ENCODE results near the gene PRPF19.

PRPF19 gene

DNA sequence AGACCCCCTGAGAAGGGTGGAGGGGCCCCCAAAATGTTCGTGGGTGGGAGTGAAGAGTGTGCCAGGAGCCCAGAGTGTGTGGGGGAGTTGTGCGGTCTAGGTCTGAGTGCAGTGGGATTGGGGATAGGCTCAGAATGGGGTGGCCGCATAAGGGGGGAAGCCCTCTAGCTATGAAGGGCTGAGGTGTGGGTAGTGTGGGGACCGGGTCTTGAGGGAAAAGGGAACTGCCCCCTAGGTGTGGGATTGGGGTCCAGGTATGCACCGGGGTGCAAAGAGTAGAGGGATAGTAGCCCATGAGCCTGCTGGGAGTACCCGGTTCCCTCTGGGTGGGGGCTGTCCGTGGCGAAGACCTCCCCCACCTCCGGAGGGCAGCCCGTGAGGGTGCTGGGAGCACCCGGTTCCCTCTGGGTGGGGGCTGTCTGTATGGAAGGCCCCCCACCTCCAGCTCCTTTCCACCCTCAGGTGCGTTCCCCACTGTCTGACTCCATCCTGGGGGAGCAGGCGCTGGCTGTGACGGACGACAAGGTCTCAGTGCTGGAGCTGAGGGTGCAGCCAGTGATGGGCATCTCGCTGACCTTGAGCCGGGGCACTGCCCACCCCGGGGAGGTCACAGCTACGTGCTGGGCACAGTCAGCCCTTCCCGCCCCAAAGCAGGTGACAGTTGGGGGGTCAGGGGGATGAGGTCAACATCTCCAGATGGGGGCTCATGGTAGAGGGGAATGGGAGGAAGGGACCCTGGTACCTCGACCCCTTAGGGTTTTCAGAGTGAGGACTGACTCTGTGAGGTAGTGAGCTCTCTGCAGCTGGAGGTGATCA lies 28.6 kb upstream of the PRPF19 start:
- Histone ChIP-seq H3K4me1 (ENCODE audit: control insufficient read depth, insufficient read depth, low read length) (no peaks in the 10 kb centered on the region), H3K27ac (ENCODE audit: low read depth, low read length) (no peak overlapping the region), H3K4me3 (ENCODE audit: low read length) (no peak overlapping the region), H3K36me3 (ENCODE audit: control insufficient read depth, insufficient read depth, low read length) (peaks cover 7% of the 10 kb centered on the region), H3K27me3 (ENCODE audit: control insufficient read depth, insufficient read depth, low read length) (no peaks in the 10 kb centered on the region), H3K9ac (ENCODE audit: low read length) (no peak overlapping the region)

DNA sequence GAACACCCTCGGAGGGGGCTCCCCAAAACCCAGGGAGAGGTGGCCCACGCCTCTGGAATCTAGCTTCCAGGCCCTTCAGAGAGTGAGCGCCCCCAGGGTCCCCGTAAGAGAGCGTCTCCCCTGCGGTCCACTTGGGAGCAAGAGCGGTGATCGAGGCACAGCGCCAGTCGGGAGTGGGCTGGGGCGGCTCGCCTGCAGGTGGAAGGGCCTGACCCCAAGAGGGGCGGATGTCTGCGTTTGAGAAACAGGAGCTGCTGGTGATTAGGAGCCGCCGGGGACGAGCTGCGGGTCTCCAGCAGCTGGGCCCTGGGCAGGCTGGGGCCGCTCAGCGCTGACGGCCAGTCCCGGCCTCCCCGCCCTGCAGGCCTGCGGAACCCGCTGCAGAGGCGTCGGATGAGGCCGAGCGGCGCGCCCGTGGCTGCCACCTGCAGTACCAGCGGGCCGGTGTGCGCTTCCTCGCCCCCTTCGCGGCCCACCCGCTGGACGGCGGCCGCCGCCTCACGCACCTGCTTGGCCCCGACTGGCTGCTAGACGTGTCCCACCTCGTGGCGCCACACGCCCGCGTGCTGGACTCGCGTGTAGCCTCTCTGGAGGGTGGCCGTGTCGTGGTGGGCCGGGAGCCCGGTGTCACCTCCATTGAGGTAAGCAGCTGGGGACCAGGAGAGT lies 27.9 kb upstream of the PRPF19 start:
- Histone ChIP-seq H3K27me3 (ENCODE audit: control insufficient read depth, insufficient read depth, low read length) (no peaks in the 10 kb centered on the region), H3K4me1 (ENCODE audit: control insufficient read depth, insufficient read depth, low read length) (no peaks in the 10 kb centered on the region), H3K27ac (ENCODE audit: low read depth, low read length) (no peak overlapping the region), H3K36me3 (ENCODE audit: control insufficient read depth, insufficient read depth, low read length) (peaks cover under 1% of the 10 kb centered on the region), H3K9ac (ENCODE audit: low read length) (no peak overlapping the region), H3K4me3 (ENCODE audit: low read length) (no peak overlapping the region)

GRCh38 chr11:60933416-60934123 lies 27.2 kb upstream of the PRPF19 start:
- H3K36me3 ChIP-seq (ENCODE audit: control insufficient read depth, insufficient read depth, low read length): no peaks in the 10 kb centered on the region
- H3K4me3 ChIP-seq (ENCODE audit: low read length): no peak overlapping the region
- no peaks in the 10 kb centered on the region for H3K4me1 ChIP-seq (ENCODE audit: control insufficient read depth, insufficient read depth, low read length)
- H3K27ac ChIP-seq (ENCODE audit: low read depth, low read length): no peak overlapping the region
- no peaks in the 10 kb centered on the region for H3K27me3 ChIP-seq (ENCODE audit: control insufficient read depth, insufficient read depth, low read length)
- H3K9ac ChIP-seq (ENCODE audit: low read length): no peak overlapping the region

- Histone ChIP-seq H3K27me3 (ENCODE audit: control insufficient read depth, insufficient read depth, low read length) (no peaks in the 10 kb centered on the region), H3K9ac (ENCODE audit: low read length) (no peak overlapping the region), H3K27ac (ENCODE audit: low read depth, low read length) (no peak overlapping the region), H3K4me3 (ENCODE audit: low read length) (no peak overlapping the region), H3K4me1 (ENCODE audit: control insufficient read depth, insufficient read depth, low read length) (no peaks in the 10 kb centered on the region), H3K36me3 (ENCODE audit: control insufficient read depth, insufficient read depth, low read length) (no peaks in the 10 kb centered on the region)
These were observed 26.4 kb upstream of the PRPF19 start for GRCh38 chr11:60932605-60933356.

DNA sequence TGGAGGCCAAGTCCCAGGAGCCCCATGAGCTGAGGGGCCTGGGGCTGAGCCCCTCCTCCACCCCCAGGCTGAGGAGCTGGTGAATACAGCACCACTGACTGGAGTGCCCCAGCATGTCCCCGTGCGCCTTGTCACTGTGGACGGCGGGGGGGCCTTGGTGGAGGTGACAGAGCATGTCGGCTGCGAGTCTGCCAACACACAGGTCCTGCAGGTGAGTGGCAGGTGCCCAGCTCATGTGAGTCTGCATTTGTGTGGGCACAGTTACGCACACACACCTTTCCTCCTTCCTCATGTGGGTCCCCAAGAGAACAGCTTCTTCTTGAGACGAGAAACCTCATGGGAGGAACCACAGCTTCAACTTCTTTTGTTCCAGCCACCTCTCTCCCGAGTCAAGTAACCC lies 25.5 kb upstream of the PRPF19 start:
- no peaks in the 10 kb centered on the region for H3K4me1 ChIP-seq (ENCODE audit: control insufficient read depth, insufficient read depth, low read length)
- no peaks in the 10 kb centered on the region for H3K36me3 ChIP-seq (ENCODE audit: control insufficient read depth, insufficient read depth, low read length)
- no peak overlapping the region for H3K27ac ChIP-seq (ENCODE audit: low read depth, low read length)
- no peak overlapping the region for H3K9ac ChIP-seq (ENCODE audit: low read length)
- no peak overlapping the region for H3K4me3 ChIP-seq (ENCODE audit: low read length)
- H3K27me3 ChIP-seq (ENCODE audit: control insufficient read depth, insufficient read depth, low read length): no peaks in the 10 kb centered on the region

DNA sequence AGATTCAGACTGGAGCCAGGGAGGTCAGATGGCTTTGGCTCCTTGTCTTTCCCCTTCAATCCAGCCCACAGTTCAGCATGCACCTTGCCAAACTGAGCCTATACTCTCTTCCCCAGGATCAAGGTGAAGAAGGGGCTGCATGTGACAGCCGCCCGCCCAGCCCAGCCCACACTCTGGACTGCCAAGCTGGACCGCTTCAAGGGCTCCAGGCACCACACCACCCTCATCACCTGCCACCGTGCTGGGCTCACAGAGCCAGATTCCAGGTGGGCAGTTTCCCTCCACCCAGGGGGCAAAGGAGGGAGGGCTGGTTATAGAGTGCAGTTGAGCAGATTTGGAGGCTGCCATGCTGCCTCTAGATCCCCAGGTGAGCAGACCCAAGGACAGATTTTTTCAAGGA lies 24.0 kb upstream of the PRPF19 start:
- Histone ChIP-seq H3K27ac (ENCODE audit: low read depth, low read length) (no peak overlapping the region), H3K9ac (ENCODE audit: low read length) (no peak overlapping the region), H3K4me3 (ENCODE audit: low read length) (no peak overlapping the region), H3K4me1 (ENCODE audit: control insufficient read depth, insufficient read depth, low read length) (no peaks in the 10 kb centered on the region), H3K27me3 (ENCODE audit: control insufficient read depth, insufficient read depth, low read length) (peaks cover 3% of the 10 kb centered on the region), H3K36me3 (ENCODE audit: control insufficient read depth, insufficient read depth, low read length) (no peaks in the 10 kb centered on the region)

DNA sequence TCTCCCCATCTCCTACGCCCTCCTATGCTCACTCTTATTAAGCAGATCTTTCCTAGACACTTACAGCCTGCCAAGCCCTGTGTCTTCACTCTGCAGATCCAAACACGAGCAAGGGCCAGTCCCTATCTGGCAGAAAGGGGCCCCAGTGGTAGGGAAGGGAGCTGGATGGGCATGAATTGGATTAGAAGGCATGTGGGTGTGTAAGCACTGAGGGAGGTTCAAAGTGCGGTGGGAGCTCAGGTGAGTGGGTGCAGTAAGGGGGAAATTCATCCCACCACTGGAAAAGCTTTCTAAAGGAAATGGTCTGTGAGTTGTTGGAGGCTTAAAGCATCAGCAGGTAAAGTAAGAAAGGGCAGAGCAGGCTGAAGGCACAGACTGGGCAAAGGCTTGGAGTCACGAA lies 23.4 kb upstream of the PRPF19 start:
- no peaks in the 10 kb centered on the region for H3K4me1 ChIP-seq (ENCODE audit: control insufficient read depth, insufficient read depth, low read length)
- H3K9ac ChIP-seq (ENCODE audit: low read length): no peak overlapping the region
- H3K27ac ChIP-seq (ENCODE audit: low read depth, low read length): no peak overlapping the region
- peaks cover 6% of the 10 kb centered on the region for H3K27me3 ChIP-seq (ENCODE audit: control insufficient read depth, insufficient read depth, low read length)
- no peaks in the 10 kb centered on the region for H3K36me3 ChIP-seq (ENCODE audit: control insufficient read depth, insufficient read depth, low read length)
- no peak overlapping the region for H3K4me3 ChIP-seq (ENCODE audit: low read length)

GRCh38 chr11:60928563-60929001 lies 22.2 kb upstream of the PRPF19 start:
- Histone ChIP-seq H3K4me1 (ENCODE audit: control insufficient read depth, insufficient read depth, low read length) (peaks cover 4% of the 10 kb centered on the region), H3K27ac (ENCODE audit: low read depth, low read length) (no peak overlapping the region), H3K4me3 (ENCODE audit: low read length) (no peak overlapping the region), H3K9ac (ENCODE audit: low read length) (no peak overlapping the region), H3K36me3 (ENCODE audit: control insufficient read depth, insufficient read depth, low read length) (no peaks in the 10 kb centered on the region), H3K27me3 (ENCODE audit: control insufficient read depth, insufficient read depth, low read length) (peaks cover 14% of the 10 kb centered on the region)

DNA sequence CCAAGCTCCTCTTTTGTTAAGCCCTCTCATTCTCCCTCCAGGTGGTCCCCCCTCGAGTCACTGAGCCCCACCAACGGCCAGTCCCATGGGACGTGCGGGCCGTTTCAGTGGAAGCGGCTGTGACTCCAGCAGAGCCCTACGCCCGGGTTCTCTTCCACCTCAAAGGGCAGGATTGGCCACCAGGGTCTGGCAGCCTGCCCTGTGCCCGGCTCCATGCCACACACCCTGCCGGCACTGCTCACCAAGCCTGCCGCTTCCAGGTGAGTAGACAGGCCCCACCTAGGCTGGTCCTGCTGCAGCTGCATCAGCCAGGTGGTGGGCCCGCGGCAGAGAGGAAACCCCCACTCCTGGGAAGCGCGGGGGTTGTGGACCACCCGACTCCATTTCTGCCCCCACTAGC lies 21.2 kb upstream of the PRPF19 start:
- Histone ChIP-seq H3K27me3 (ENCODE audit: control insufficient read depth, insufficient read depth, low read length) (peaks cover 14% of the 10 kb centered on the region), H3K27ac (ENCODE audit: low read depth, low read length) (no peak overlapping the region), H3K4me3 (ENCODE audit: low read length) (no peak overlapping the region), H3K36me3 (ENCODE audit: control insufficient read depth, insufficient read depth, low read length) (peaks cover 3% of the 10 kb centered on the region), H3K9ac (ENCODE audit: low read length) (no peak overlapping the region), H3K4me1 (ENCODE audit: control insufficient read depth, insufficient read depth, low read length) (peaks cover 4% of the 10 kb centered on the region)

GRCh38 chr11:60927061-60927592 lies 20.7 kb upstream of the PRPF19 start:
- Histone ChIP-seq H3K27me3 (ENCODE audit: control insufficient read depth, insufficient read depth, low read length) (peaks cover 14% of the 10 kb centered on the region), H3K4me3 (ENCODE audit: low read length) (no peak overlapping the region), H3K9ac (ENCODE audit: low read length) (no peak overlapping the region), H3K4me1 (ENCODE audit: control insufficient read depth, insufficient read depth, low read length) (peaks cover 4% of the 10 kb centered on the region), H3K27ac (ENCODE audit: low read depth, low read length) (no peak overlapping the region), H3K36me3 (ENCODE audit: control insufficient read depth, insufficient read depth, low read length) (peaks cover 6% of the 10 kb centered on the region)

DNA sequence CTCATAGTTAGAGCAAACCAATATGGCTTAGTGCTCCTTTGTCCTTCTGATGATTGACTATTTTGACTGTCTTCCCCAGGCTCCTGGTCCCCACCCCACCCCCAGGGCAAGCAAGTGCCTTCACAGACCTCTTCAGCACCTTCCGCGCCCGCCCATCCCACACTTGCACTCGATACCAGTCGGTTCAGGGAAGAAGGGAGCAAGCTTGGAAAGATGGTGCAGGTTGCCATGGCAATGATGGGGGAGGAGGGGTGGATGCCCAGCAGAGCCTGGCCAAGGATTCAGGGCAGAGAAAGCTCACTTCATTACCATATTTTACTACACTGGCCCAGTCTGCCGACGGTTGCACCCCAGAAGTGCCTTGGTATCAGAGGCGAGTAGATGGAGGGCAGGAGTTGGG lies 20.1 kb upstream of the PRPF19 start:
- Histone ChIP-seq H3K9ac (ENCODE audit: low read length) (no peak overlapping the region), H3K4me1 (ENCODE audit: control insufficient read depth, insufficient read depth, low read length) (peaks cover 4% of the 10 kb centered on the region), H3K36me3 (ENCODE audit: control insufficient read depth, insufficient read depth, low read length) (peaks cover 10% of the 10 kb centered on the region)

GRCh38 chr11:60925868-60926267 lies 19.5 kb upstream of the PRPF19 start:
- Histone ChIP-seq H3K27me3 (ENCODE audit: control insufficient read depth, insufficient read depth, low read length) (peaks cover 14% of the 10 kb centered on the region), H3K36me3 (ENCODE audit: control insufficient read depth, insufficient read depth, low read length) (peaks cover 15% of the 10 kb centered on the region), H3K9ac (ENCODE audit: low read length) (no peak overlapping the region), H3K4me3 (ENCODE audit: low read length) (no peak overlapping the region), H3K4me1 (ENCODE audit: control insufficient read depth, insufficient read depth, low read length) (peaks cover 4% of the 10 kb centered on the region), H3K27ac (ENCODE audit: low read depth, low read length) (no peak overlapping the region)

More for the DNA sequence above, 20.1 kb upstream of the PRPF19 start:
- H3K27ac ChIP-seq (ENCODE audit: low read depth, low read length): no peak overlapping the region
- H3K4me3 ChIP-seq (ENCODE audit: low read length): no peak overlapping the region
- H3K27me3 ChIP-seq (ENCODE audit: control insufficient read depth, insufficient read depth, low read length): peaks cover 14% of the 10 kb centered on the region
